Heart right ventricle (tissue), 16 donors: ENCODE results near the gene MYORG. TPM values are rescaled to one million over a fixed set of nuclear protein-coding genes. Genes with fewer than 3 reads are reported as not detected.

Experiments
- ATAC-seq, 8 donors: fragments of 200-7000 bp; cut with Tn5 transposase; one replicate each; pipeline ENCODE4 v1.9.1; 2020; ENCODE audit warnings: mild to moderate bottlenecking in 8 of 8, moderate library complexity in 8 of 8, moderate number of reproducible peaks in 1 of 8
- DNase-seq, 2 donors: peaks; one replicate each; pipeline ENCODE4 v3.0.0-alpha.2; 2020
- H3K27ac ChIP-seq, 10 donors: fragments of 200-600 bp; sonication (generic) in 2 of 10; one replicate each; pipeline versions ENCODE4 v1.5.0 to v1.8.0; 2020 to 2022; ENCODE audit warnings: mild to moderate bottlenecking in 3 of 10
- H3K27me3 ChIP-seq, 7 donors: fragments of 200-600 bp; one replicate each; pipeline ENCODE4 v1.8.0; 2021 to 2022; ENCODE audit warnings: mild to moderate bottlenecking in 2 of 7
- H3K36me3 ChIP-seq, 9 donors: fragments of 200-600 bp; sonication (generic) in 1 of 9; one replicate each; pipeline versions ENCODE4 v1.5.0 to v1.8.0; 2020 to 2022; ENCODE audit warnings: mild to moderate bottlenecking in 2 of 9
- H3K4me1 ChIP-seq, 9 donors: fragments of 200-600 bp; sonication (generic) in 1 of 9; one replicate each; pipeline versions ENCODE4 v1.5.0 to v1.8.0; 2020 to 2022; ENCODE audit warnings: mild to moderate bottlenecking in 4 of 9
- H3K4me3 ChIP-seq, 10 donors: fragments of 200-600 bp; sonication (generic) in 2 of 10; one replicate each; pipeline versions ENCODE4 v1.5.0 to v1.8.0; 2020 to 2022; ENCODE audit warnings: mild to moderate bottlenecking in 7 of 10, moderate library complexity in 2 of 10
- H3K9me3 ChIP-seq, 11 donors: fragments of 200-600 bp in 10 of 11; sonication (generic) in 2 of 11; one replicate each; pipeline versions ENCODE4 v1.5.0 to v1.8.0; 2013 to 2022; ENCODE audit warnings: mild to moderate bottlenecking in 2 of 11, control low read depth in 1 of 11, moderate library complexity in 1 of 11
- WGBS, 2 donors: extraction: QIAGEN DNeasy Blood & Tissue Kit; methylation state at CpG; one replicate each; pipeline ENCODE4 v1.1.7; 2013; ENCODE audit warnings: inconsistent platforms in 1 of 2; 5-methylcytosine and 5-hydroxymethylcytosine counted together
- intact Hi-C, 10 donors: fragments of 100-400 bp; cut with DNase I; formaldehyde crosslinking; loops; one replicate each; pipeline versions ENCODE4 v1.11.1 to v1.14.2; 2022
- polyA plus RNA-seq, 2 donors: library from polyadenylated mRNA; stranded (reverse); fragments of 200-250 nt; gene quantifications; one replicate each; pipeline ENCODE4 v1.2.3, GENCODE V29; 2013
- total RNA-seq, 10 donors: library from RNA; stranded (reverse); fragmentation: NEBNext Ultra II Directional in 3 of 10; extraction: Animal tissue kit (Norgen Biotek cat#: 25700) in 3 of 10; gene quantifications; one replicate each; pipeline versions ENCODE4 v1.2.1 to v1.2.4, GENCODE V29; 2021 to 2023
- TF ChIP-seq, protein P1 (sequence below), 9 donors: fragments of 200-600 bp; sonication (generic) in 2 of 9; IDR thresholded peaks; one replicate each; pipeline versions ENCODE4 v1.5.0 to v1.8.0; 2021 to 2022; ENCODE audit warnings: antibody characterized with exemption in 9 of 9, mild to moderate bottlenecking in 5 of 9, moderate library complexity in 1 of 9
- donor health status: Arrhythmogenic right ventricular cardiomyopathy.
- donor health status: ischemic (EF 13 %, LVEDD 7.1; RV severe dilation, severe dysfunction).
- donor health status: healthy with polysubstance abuse.
- donor health status: DM: no; HTN: yes; CAD: no.
- donor health status: DM: no; HTN: no; CAD: no.
- donor health status: ischemic (EF 25% LVEDD 6.9; RV normal size, moderate dysfunction).
- donor health status: ischemic (EF 25% LVEDD 5.7; RV mildly dilated, moderate dysfunction).
- donor health status: healthy.
- donor health status: DM: yes; HTN: yes; CAD: no.
- donor health status: Ischemic cardiomyopathy.
- donor health status: ischemic (EF 35%, LVEDD 5.7; RV mildly dilated, moderate dysfunction).
- donor health status: nonischemic (EF 11% LVEDD 7.7; RV severe dilation, severe dysfunction).
- donor health status: DM: yes; HTN: yes; CAD: no.
- donor health status: PGD.
- donor health status: ischemic (EF 29% LVEDD 5.4; RV normal size, mild dysfunction).
- donor health status: nonischemic (EF 23%, LVEDD 6.1; RV moderate dilation, normal function).

MYORG gene
- total and polyA plus RNA-seq, 12 donors: 1.3 to 9.1 (median 6.3) TPM

DNA sequence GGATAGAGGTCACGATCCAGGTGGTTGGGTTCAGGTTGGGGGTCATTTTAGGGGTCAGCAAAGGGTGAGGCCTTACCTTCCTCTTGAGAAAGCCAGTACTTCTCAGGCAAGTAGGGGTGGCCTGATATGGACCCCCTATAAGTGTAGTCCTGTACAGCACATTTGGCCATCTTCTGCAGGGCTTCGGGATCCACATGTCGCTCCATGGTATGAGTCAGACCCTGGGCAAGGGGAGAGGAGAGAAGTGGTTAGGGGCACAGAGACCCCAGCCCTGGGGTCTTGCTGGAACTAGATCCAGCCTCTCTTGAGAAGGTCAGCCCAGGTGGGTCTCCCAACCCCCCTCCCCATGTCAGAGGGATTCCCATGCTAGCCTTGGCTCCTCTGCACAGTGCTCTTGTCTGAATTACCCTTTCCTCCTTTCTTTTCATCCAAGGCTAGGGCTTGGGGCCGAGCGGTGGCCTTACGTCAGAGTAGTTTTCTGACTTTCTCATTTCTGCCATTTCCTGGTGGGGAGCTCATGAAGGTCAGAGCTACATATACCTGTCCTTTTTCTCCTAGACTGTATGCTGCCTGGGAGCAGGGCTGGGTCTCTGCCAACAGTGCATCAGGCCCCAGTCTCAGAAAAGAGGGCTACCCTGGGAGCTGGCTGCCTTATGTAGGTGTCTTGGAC, 9.0 kb upstream of the MYORG start:
- Histone ChIP-seq H3K27me3 (peaks cover 0 to 13% (median 0%) of the 10 kb centered on the region in 7 donors), H3K4me3 (no peak overlapping the region), H3K36me3 (no peaks in the 10 kb centered on the region), H3K9me3 (no peaks in the 10 kb centered on the region), H3K4me1 (peaks cover 0 to 13% (median 6%) of the 10 kb centered on the region in 9 donors), H3K27ac (no peak overlapping the region)
- intact Hi-C loops: loop anchor here in 2 of 10 donors (10.0 kb wide), 2 partner anchors 49 to 131 kb away; no protein-coding TSS in a partner anchor
- ATAC-seq (no peak), DNase-seq (no peak)
- WGBS, 2 donors: 95 to 97% methylated on average over 6 of the region's 6 CpGs
- TF ChIP-seq, protein P1, sequence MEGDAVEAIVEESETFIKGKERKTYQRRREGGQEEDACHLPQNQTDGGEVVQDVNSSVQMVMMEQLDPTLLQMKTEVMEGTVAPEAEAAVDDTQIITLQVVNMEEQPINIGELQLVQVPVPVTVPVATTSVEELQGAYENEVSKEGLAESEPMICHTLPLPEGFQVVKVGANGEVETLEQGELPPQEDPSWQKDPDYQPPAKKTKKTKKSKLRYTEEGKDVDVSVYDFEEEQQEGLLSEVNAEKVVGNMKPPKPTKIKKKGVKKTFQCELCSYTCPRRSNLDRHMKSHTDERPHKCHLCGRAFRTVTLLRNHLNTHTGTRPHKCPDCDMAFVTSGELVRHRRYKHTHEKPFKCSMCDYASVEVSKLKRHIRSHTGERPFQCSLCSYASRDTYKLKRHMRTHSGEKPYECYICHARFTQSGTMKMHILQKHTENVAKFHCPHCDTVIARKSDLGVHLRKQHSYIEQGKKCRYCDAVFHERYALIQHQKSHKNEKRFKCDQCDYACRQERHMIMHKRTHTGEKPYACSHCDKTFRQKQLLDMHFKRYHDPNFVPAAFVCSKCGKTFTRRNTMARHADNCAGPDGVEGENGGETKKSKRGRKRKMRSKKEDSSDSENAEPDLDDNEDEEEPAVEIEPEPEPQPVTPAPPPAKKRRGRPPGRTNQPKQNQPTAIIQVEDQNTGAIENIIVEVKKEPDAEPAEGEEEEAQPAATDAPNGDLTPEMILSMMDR (IDR thresholded peaks at IDR 0.05): no peak

DNA sequence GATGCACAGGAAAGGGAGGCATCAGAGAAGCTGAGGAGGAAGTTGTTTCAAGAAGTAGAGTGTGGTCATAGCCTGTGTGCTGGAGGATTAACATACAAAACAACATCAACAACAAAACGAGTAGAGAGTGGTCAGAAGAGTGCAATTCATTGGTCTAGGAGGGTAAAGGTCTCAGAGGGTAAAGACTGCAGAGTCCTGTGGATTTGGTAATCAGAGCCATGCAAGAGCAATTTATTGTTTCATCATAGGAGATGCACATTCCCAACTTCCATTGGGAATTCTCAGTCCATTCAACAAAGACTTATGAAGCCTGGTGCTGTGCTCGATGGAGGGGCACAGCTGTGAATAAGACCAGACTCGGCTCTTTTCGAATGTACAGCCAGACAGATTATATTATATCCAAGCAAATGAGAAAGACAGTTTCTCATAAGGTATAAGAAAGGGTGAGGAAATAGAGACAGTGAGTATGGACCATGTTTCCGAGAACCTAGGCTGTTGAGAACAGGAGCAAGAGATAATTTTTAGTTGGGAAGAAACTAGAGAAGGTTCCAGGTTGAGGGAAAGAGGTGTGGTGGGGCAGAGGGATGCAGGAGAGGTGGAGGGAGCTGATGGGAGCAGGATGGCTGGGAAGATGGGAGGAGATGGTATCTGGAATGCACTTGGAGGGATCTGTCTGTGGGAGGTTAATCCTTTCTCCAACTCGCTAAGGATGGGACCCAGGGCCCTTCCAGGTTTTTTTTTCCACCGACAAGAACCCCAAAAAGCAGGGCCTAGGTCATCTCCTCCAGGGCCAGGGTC, 7.9 kb upstream of the MYORG start:
- ATAC-seq: no peak
- intact Hi-C loops: loop anchor here in 2 of 10 donors (10.0 kb wide), 2 partner anchors 50 to 130 kb away; no protein-coding TSS in a partner anchor
- no peak overlapping the region for H3K27ac ChIP-seq
- H3K36me3 ChIP-seq: no peaks in the 10 kb centered on the region
- TF ChIP-seq, protein P1 (IDR thresholded peaks at IDR 0.05): no peak
- no peaks in the 10 kb centered on the region for H3K9me3 ChIP-seq
- H3K4me3 ChIP-seq: no peak overlapping the region
- H3K27me3 ChIP-seq: peaks cover 0 to 13% (median 0%) of the 10 kb centered on the region in 7 donors
- no peak for DNase-seq
- peaks cover 4 to 23% (median 17%) of the 10 kb centered on the region in 9 donors for H3K4me1 ChIP-seq
- 79 to 84% methylated on average over 7 of the region's 7 CpGs for WGBS, 2 donors

DNA sequence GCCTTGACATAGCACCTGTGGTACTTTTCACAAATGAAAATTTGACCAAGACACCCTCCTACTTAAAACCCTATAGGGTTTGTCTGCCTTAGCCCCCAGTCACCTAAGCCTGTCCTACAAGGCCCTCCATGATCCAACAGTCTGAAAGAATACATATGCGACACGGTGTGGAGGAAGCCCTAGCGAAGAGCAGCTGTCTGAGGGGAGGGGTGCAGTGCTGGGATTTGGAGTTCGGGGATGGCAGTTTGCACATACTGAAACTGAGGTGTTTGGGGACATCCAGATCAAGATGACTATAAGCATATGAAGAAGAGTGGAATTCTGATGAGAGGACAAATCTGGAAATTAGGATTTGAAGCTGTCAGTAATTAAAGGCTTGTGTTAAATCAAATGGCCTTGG, 7.2 kb upstream of the MYORG start:
- H3K9me3 ChIP-seq: no peaks in the 10 kb centered on the region
- intact Hi-C loops: loop anchor here in 2 of 10 donors (10.0 kb wide), 2 partner anchors 51 to 129 kb away; no protein-coding TSS in a partner anchor

DNA sequence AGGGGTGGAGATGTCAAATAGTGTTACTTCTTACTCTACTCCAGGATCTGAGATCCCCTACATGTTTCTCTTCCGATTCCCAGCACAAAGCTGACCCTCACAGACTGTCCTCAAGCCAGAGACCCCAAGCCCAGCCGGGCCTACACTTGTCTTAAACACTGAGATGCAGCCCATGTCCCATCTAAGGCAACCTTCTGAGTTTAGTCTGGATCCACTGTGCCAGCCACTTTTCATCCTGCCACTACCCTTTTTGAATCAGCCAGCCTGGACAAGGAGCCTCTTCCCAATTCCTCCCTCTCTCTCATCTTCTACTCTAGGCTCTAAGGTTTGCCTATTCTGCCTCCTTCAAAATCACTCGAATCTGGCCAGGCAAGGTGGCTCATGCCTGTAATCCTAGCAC, 6.2 kb upstream of the MYORG start:
- Histone ChIP-seq H3K9me3 (no peaks in the 10 kb centered on the region), H3K4me3 (no peak overlapping the region), H3K27ac (no peak overlapping the region), H3K4me1 (peaks cover 6 to 29% (median 23%) of the 10 kb centered on the region in 9 donors), H3K36me3 (no peaks in the 10 kb centered on the region), H3K27me3 (peaks cover 0 to 9% (median 0%) of the 10 kb centered on the region in 7 donors)
- TF ChIP-seq, protein P1 (IDR thresholded peaks at IDR 0.05): no peak
- ATAC-seq (no peak), DNase-seq (no peak)
- intact Hi-C loops: loop anchor here in 2 of 10 donors (10.0 kb wide), 2 partner anchors 52 to 128 kb away; no protein-coding TSS in a partner anchor
- 90 to 91% methylated on average over 3 of the region's 3 CpGs for WGBS, 2 donors

More for the DNA sequence above, 7.2 kb upstream of the MYORG start:
- 84 to 86% methylated on average over 4 of the region's 4 CpGs for WGBS, 2 donors
- no peak overlapping the region for H3K4me3 ChIP-seq
- H3K27ac ChIP-seq: no peak overlapping the region
- ATAC-seq (no peak), DNase-seq (no peak)
- TF ChIP-seq, protein P1 (IDR thresholded peaks at IDR 0.05): no peak
- peaks cover 6 to 28% (median 23%) of the 10 kb centered on the region in 9 donors for H3K4me1 ChIP-seq
- peaks cover 0 to 13% (median 0%) of the 10 kb centered on the region in 7 donors for H3K27me3 ChIP-seq
- H3K36me3 ChIP-seq: no peaks in the 10 kb centered on the region
